ENCODE data around the gene STMP1. TPM values are rescaled to one million over a fixed set of nuclear protein-coding genes. Genes with fewer than 3 reads are reported as not detected.
"Not testable (repeated sequence)": the region's sequence is repeated elsewhere in the genome, so short reads cannot be mapped to it uniquely, and the experiment has no call there.

STMP1 gene
- total and polyA plus RNA-seq, 12 donors, result 25.7 to 35.6 (median 27.7) TPM

DNA sequence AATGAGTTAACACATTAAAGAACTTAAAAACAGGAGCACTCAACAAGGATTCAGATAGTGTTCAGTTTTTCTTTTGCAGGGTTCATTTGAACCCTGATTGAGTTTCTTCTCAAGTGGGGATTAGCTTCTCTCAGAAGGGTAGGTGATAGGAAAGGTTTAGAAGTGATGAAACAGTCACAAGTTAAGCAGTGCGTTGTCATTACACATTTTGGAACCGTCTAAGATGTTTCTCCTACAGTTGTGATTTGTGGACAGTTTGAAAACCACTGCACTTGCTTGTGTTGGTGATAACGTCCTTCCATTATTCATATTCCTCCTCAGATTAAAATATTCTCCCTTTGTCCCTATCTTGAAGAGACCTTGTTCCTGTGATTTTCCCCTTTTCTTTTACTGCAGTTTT is 2.7 kb downstream of the STMP1 start:
- TF ChIP-seq, protein P1, sequence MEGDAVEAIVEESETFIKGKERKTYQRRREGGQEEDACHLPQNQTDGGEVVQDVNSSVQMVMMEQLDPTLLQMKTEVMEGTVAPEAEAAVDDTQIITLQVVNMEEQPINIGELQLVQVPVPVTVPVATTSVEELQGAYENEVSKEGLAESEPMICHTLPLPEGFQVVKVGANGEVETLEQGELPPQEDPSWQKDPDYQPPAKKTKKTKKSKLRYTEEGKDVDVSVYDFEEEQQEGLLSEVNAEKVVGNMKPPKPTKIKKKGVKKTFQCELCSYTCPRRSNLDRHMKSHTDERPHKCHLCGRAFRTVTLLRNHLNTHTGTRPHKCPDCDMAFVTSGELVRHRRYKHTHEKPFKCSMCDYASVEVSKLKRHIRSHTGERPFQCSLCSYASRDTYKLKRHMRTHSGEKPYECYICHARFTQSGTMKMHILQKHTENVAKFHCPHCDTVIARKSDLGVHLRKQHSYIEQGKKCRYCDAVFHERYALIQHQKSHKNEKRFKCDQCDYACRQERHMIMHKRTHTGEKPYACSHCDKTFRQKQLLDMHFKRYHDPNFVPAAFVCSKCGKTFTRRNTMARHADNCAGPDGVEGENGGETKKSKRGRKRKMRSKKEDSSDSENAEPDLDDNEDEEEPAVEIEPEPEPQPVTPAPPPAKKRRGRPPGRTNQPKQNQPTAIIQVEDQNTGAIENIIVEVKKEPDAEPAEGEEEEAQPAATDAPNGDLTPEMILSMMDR (IDR thresholded peaks at IDR 0.05), result no peak
- peak overlapping the region in 2 of 10 donors; percentile 94 to 98 for H3K27ac ChIP-seq

DNA sequence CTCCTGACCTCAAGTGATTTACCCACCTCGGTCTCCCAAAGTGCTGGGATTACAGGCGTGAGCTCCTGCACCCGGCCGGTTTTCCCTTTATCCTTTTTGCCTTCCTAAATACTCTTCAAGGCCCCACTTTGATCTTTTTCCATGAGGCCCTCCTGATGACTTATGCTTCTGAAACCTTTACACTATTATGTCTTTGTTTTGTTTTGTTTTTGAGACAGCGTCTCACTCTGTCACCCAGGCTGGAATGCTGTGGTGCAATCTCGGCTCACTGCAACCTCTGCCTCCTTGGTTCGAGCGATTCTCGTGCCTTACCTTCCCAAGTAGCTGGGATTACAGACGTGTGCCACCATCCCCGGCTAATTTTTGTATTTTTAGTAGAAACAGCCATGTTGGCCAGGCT is 3.8 kb downstream of the STMP1 start:
- intact Hi-C loops (cut with DNase I), result loop anchor here in 5 of 10 donors (5.0 to 10.0 kb wide), 5 partner anchors 129 to 349 kb away; partner anchors contain the start of gene MTPN (in 1 of the 5)
- H3K4me1 ChIP-seq, result peaks cover 8 to 80% (median 64%) of the 10 kb centered on the region in 9 donors
- no peak for DNase-seq

More for the DNA sequence above, 2.7 kb downstream of the STMP1 start:
- Histone ChIP-seq H3K36me3 (peaks cover 0 to 8% (median 0%) of the 10 kb centered on the region in 9 donors), H3K4me3 (no peak overlapping the region), H3K27me3 (no peaks in the 10 kb centered on the region), H3K4me1 (peaks cover 6 to 68% (median 53%) of the 10 kb centered on the region in 9 donors), H3K9me3 (no peaks in the 10 kb centered on the region)
- intact Hi-C loops (cut with DNase I), result loop anchor here in 5 of 10 donors (5.0 to 10.0 kb wide), 5 partner anchors 130 to 350 kb away; partner anchors contain the start of gene MTPN (in 1 of the 5)
- DNase-seq (no peak), ATAC-seq (no peak)
- 49 to 50% methylated on average over 3 of the region's 3 CpGs for WGBS, 2 donors

GRCh38 chr7:135666846-135667245 is 4.5 kb downstream of the STMP1 start:
- no peaks in the 10 kb centered on the region for H3K27me3 ChIP-seq

More for the DNA sequence above, 3.8 kb downstream of the STMP1 start:
- WGBS, 2 donors, result 72 to 83% methylated on average over 11 of the region's 11 CpGs
- peak overlapping the region in 4 of 10 donors; percentile 1 to 71 (median 60) for H3K27ac ChIP-seq
- no peaks in the 10 kb centered on the region for H3K27me3 ChIP-seq
- H3K4me3 ChIP-seq, result no peak overlapping the region
- peaks cover 0 to 8% (median 0%) of the 10 kb centered on the region in 9 donors for H3K36me3 ChIP-seq
- ATAC-seq, result no peak
- TF ChIP-seq, protein P1 (IDR thresholded peaks at IDR 0.05), result no peak
- no peaks in the 10 kb centered on the region for H3K9me3 ChIP-seq

DNA sequence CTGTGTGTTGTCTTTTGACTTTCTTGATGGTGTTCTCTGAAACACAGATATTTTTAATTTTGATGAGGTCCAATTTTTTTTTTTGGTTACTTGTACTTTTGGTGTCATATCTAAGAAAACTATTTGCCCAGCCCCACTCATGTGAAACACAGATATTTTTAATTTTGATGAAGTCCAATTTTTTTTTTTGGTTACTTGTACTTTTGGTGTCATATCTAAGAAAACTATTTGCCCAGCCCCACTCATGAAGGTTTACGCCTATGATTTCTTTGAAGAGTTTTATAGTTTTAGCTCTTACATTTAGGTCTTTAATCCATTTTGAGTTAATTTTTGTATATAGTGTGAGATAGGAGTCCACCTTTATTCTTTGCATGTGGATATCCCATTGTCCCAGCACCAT is 5.3 kb downstream of the STMP1 start:
- intact Hi-C loops (cut with DNase I), result loop anchor here in 5 of 10 donors (5.0 to 10.0 kb wide), 5 partner anchors 127 to 347 kb away; partner anchors contain the start of gene MTPN (in 1 of the 5)
- H3K27me3 ChIP-seq, H3K36me3 ChIP-seq, H3K9me3 ChIP-seq, DNase-seq, ATAC-seq, H3K4me3 ChIP-seq: not testable (repeated sequence)
- 97 to 100% methylated on average over 1 of the region's 1 CpG for WGBS, 2 donors
- Histone ChIP-seq H3K4me1 (peaks cover 8 to 89% (median 73%) of the 10 kb centered on the region in 9 donors), H3K27ac (peak overlapping the region in 2 of 10 donors; percentile 60 to 71)

More at GRCh38 chr7:135666846-135667245, 4.5 kb downstream of the STMP1 start:
- H3K4me3 ChIP-seq, result no peak overlapping the region
- H3K36me3 ChIP-seq, result peaks cover 0 to 8% (median 0%) of the 10 kb centered on the region in 9 donors
- intact Hi-C loops (cut with DNase I), result loop anchor here in 5 of 10 donors (5.0 to 10.0 kb wide), 5 partner anchors 128 to 348 kb away; partner anchors contain the start of gene MTPN (in 1 of the 5)
- H3K27ac ChIP-seq, result peak overlapping the region in 5 of 10 donors; percentile 25 to 71 (median 59)
- H3K4me1 ChIP-seq, result peaks cover 8 to 84% (median 67%) of the 10 kb centered on the region in 9 donors
- no peaks in the 10 kb centered on the region for H3K9me3 ChIP-seq
- WGBS, 2 donors, result 56 to 74% methylated on average over 6 of the region's 6 CpGs
- TF ChIP-seq, protein P1 (IDR thresholded peaks at IDR 0.05), result no peak
- no peak for DNase-seq
- ATAC-seq, result no peak

DNA sequence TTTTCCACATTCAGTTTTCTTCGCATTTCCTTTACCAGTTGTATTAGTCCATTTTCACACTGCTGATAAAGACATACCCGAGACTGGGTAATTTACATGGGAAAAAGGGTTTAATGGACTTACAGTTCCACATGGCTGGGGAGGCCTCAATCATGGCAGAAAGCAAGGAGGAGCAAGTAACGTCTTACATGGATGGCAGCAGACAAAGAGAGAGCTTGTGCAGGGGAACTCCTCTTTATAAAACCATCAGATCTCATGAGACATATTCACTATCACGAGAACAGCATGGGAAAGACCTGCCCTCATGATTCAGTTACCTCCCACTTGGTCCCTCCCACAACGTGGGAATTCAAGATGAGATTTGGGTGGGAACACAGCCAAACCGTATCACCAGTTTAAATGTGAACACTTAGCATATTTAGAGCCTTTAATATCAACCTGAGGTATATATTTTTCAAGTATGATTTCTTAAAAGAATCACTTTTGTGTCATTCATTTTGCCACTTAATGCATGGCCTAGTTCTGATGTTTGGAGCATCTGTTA is 6.6 kb downstream of the STMP1 start:
- peaks cover 0 to 11% (median 0%) of the 10 kb centered on the region in 9 donors for H3K36me3 ChIP-seq
- H3K4me1 ChIP-seq, result peaks cover 6 to 93% (median 76%) of the 10 kb centered on the region in 9 donors
- not testable (repeated sequence) for H3K9me3 ChIP-seq, DNase-seq, H3K27me3 ChIP-seq, ATAC-seq, H3K4me3 ChIP-seq
- H3K27ac ChIP-seq, result peak overlapping the region in 2 of 10 donors; percentile 56 to 63
- WGBS, 2 donors, result 64% methylated on average over 6 of the region's 6 CpGs
- intact Hi-C loops (cut with DNase I), result loop anchor here in 5 of 10 donors (5.0 to 10.0 kb wide), 5 partner anchors 126 to 346 kb away; partner anchors contain the start of gene MTPN (in 1 of the 5)

All from heart right ventricle (tissue), 16 donors.